Sigmoid colon (tissue), 4 donors: Measurements from ENCODE around the gene HBG1.

ENCODE experiments used
- POLR2A ChIP-seq, 2 donors: fragments of 450-650 bp; IDR thresholded peaks; one replicate each; pipeline ENCODE4 v1.6.1; 2016; ENCODE audit warnings: antibody characterized with exemption in 2 of 2, mild to moderate bottlenecking in 2 of 2, moderate library complexity in 2 of 2
- POLR2AphosphoS5 ChIP-seq, 4 donors: sonication (generic); formaldehyde crosslinking; IDR thresholded peaks; one replicate each; pipeline ENCODE4 v1.6.1; 2017; ENCODE audit warnings: antibody characterized with exemption in 4 of 4
- TF ChIP-seq, protein P1 (sequence below), 4 experiments: fragments of 450-650 bp in 3 of 4; fragments of 200-600 bp in 1 of 4; IDR thresholded peaks; one replicate each; pipeline ENCODE4 v1.5.1; 2016 to 2019; ENCODE audit warnings: antibody characterized with exemption in 4 of 4, mild to moderate bottlenecking in 3 of 4, moderate library complexity in 2 of 4

DNA sequence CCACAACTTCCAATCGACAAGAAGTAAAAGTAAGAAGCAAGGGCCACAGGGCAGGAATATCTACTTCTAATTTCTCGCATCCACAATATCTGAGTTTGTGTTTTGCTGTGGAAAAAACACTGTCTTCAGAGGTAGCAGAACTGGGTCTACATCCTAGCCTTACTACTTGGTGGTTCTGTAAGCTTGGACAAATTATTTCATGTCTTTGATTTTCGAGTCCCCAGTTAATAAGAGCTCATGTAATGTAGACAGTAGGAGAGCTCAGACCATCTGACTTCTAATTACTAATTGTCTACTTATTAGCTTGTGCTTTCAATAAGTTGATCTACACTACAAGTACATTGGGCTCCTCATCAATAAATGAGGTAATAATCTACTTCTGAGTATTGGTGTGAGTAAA lies 33.4 kb upstream of the HBG1 start:
- TF ChIP-seq, protein P1, sequence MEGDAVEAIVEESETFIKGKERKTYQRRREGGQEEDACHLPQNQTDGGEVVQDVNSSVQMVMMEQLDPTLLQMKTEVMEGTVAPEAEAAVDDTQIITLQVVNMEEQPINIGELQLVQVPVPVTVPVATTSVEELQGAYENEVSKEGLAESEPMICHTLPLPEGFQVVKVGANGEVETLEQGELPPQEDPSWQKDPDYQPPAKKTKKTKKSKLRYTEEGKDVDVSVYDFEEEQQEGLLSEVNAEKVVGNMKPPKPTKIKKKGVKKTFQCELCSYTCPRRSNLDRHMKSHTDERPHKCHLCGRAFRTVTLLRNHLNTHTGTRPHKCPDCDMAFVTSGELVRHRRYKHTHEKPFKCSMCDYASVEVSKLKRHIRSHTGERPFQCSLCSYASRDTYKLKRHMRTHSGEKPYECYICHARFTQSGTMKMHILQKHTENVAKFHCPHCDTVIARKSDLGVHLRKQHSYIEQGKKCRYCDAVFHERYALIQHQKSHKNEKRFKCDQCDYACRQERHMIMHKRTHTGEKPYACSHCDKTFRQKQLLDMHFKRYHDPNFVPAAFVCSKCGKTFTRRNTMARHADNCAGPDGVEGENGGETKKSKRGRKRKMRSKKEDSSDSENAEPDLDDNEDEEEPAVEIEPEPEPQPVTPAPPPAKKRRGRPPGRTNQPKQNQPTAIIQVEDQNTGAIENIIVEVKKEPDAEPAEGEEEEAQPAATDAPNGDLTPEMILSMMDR (IDR thresholded peaks at IDR 0.05) = no peak
- no peak for TF ChIP-seq POLR2A (IDR thresholded peaks at IDR 0.05)
- TF ChIP-seq POLR2AphosphoS5 (IDR thresholded peaks at IDR 0.05) = no peak
